ENCODE measurements around the gene RBFOX2.

DNA sequence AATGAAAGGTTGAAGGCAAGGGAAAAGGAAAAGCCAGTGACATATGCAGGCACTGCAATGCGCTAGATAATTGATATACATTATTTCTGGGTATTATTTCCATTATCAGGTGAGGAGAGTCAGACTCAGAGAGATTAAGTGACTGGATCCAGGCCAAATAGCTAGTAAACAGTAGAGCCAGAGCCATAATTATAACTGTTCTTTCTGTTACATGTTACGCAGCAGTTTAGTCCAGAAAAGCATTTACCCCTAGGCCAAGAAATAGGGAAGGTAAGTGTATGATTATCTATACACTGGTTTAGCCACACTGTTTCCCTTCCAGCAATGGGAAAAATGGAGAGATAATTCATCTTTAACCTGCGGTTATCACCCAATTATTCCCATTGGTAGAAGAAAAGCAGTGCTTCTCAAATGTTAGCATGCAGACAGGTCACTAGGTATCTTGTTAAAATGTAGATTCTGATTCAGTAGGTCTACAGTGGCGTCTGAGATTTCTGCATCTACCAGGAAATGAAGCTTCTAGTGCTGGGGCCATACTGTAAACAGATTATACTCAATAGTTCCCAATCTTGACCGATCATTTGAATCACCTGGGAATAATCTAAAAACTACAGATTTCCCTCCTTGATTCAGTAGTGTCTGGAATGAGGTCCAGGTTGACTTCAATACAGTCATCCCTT lies 69.4 kb downstream of the RBFOX2 start:
- TF ChIP-seq CTCF (IDR thresholded peaks at IDR 0.05; ENCODE audit: low read depth, low read length) (no peak), POLR2A (IDR thresholded peaks at IDR 0.05; ENCODE audit: extremely low read depth, insufficient read length) (no peak), MAX (IDR thresholded peaks at IDR 0.05; ENCODE audit: low read depth, low read length) (no peak), MYC (IDR thresholded peaks at IDR 0.05; ENCODE audit: low read depth, low read length) (no peak)
